Measurements from ENCODE around the gene CCDC3.

Gene CCDC3

GRCh38 chr10:12960941-12961340 is 40.6 kb downstream of the CCDC3 start:
- DNase-seq = no peak

DNA sequence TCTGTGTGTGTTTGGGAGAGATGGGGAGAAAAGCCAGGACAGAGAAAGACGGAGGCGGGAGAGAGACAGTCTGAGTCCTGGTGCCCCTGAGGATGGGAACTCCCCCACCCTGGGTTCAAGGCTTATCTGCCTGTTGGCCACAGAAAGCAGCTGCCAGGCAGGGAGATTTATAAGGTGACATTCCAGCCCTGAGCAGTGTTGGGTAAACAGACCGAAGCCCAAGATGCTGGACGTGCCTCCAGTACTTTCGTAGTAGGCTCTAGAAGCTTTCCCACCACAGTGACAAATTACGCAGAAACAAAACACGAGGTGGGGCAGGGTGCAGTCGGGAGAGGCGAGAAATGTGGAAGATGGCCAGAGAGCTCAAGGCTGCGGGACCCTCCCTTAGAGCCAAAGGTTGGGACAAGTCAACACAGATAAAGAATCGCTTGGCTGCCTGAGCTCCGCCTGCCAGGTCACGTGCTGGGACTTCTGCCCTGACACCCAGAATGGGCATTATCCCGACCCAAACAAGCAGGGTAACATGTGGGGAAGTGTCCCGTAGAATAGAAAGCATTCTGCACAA is 41.1 kb downstream of the CCDC3 start:
- no peak for DNase-seq

DNA sequence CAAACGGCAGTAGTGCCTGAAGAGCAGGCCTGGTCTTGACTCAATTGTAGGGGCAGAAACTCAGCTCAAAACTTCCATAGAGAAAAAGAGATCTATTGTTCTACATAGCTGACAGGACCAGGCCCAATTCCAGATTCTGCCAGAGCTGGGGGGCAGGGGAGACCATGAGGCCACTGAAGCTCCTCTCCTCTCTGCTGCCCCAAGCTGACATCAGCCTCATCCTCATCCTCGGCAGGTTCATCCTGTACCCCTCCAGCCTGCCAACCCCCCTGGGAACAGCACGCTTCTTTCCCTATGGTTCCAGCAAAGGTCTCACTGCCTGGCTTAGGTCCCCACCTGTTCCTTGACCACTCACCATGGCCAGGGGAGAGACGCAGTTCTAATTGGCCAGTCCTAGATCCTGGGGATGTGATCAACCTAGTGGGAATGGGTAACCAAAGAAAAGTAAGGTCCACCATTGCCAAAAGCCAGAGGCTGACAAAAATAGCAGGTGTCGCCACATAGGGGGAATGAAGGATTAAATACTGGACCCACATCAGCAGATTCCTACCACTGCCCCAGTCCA is 42.9 kb downstream of the CCDC3 start:
- DNase-seq = no peak

- DNase-seq = no peak
Measured at GRCh38 chr10:12957081-12957480, 44.4 kb downstream of the CCDC3 start.

- no peak for DNase-seq
Measured at GRCh38 chr10:12954866-12955265, 46.6 kb downstream of the CCDC3 start.

GRCh38 chr10:12950583-12951128 is 50.9 kb downstream of the CCDC3 start:
- no peak for DNase-seq

- DNase-seq = no peak
Measured at GRCh38 chr10:12949248-12949647, 52.3 kb downstream of the CCDC3 start.

GRCh38 chr10:12947741-12948140 is 53.8 kb downstream of the CCDC3 start:
- DNase-seq = no peak

DNA sequence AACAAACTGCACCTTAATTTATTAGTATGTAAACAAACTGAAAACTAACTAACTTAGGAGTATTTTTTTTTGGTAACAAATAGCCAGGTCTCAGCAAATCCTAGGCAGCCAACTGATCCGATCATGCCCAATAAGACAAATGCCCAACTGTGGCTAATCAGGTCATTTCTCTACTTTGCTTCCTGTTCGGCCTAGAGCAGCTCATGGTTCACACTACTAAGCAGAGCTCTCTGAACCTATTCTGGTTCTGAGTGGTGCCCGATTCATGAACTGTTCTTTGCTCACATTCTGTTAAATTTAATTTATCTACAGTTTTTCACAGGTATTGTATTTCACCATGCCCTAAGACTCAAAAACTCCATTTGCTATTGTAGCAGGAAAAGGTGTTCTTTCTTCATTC is 55.1 kb downstream of the CCDC3 start:
- no peak for DNase-seq

GRCh38 chr10:12945690-12946359 is 55.7 kb downstream of the CCDC3 start:
- no peak for DNase-seq

DNA sequence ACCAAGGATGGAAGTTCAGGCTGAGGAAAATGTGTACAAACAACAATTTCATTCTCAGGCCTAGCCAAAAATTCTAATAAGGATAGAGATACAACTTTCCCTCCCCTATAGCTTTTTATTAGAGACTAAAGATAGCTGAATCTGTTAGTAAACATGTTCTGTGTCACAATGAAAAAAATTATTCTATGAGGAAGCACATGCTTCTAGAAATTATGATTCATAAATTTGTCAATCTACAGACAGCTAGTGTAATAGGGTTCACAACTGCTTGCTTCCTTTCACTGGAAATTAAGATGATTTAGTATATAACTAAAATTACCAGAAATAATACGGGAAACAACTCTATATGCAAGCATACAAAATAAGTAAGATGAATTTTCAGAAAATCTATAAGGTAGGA is 56.6 kb downstream of the CCDC3 start:
- no peak for DNase-seq

DNA sequence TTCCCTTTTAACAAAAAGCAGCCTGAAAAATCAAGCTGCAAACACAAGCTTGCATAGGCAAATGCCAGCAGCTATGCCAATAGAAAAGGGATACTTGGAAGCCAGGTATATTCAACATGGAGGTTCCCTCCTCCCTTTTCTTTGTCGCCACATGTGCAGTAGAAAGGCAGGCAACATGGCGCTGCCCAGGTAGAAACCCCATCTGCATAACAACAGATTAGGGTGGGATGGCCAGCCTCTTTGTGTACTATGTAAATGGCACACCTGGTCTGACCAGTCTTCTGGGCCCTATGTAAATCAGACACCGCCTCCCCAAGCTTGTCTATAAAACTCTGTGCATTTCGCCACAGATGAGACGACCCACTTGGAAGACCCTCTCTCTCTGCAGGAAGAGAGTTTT is 58.1 kb downstream of the CCDC3 start:
- DNase-seq = no peak

DNA sequence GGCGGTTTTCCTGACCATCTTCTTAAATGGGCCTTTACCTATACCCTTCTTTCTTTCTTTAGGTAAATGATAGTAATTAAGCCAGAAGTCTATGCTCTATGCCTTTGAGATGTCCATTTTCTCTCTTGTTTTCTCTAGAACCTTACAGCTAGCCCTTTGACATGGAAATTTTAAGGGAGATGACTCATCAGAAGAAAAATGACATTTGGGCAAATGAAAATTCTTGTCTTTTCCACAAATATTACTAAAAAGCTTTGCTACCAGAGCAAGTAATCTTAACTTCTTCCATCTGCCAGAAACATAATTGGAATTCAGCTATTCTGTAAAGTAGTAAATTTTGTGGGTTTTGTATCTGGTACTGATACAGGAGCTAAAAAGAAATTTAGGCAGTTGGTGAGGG is 59.5 kb downstream of the CCDC3 start:
- DNase-seq = no peak

DNA sequence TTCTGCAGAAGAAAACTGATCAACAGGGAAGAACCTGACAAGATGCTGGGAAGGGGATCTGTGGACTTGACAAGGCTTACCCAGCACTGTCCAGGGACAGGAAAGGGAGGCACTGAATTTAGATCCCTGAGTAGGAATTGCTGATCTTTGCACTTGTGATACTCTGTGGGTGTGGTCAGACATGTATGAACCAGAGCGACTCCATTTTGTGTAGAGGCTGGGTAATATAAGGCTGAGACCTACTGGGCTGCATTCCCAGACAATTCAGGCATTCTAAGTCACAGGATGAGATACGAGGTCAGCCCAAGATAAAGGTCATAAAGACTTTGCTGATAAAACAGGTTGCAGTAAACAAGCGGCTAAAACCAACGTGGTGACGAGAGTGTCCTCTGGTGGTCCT is 60.7 kb downstream of the CCDC3 start:
- no peak for DNase-seq

DNA sequence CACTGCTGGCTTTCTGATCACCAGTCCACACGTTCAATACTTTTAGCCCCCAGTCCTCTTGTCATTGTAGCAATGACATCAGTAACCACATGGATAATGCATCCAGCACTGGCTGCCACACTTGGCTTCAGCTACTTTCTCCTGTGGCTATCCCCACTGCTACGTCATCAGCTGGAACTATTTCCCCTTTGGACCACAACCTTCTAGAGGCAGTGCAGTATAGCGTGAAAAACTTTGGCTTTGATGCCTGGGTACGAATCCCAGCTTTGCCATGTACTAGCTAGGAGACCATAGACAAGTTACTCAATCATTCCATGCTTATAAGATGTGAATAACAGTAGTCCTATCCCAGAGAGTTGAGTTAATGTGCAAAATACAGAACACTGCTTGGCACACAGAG is 63.2 kb downstream of the CCDC3 start:
- DNase-seq = no peak

- DNase-seq = no peak
Measured at GRCh38 chr10:12937527-12937926, 64.0 kb downstream of the CCDC3 start.

GRCh38 chr10:12934777-12935176 is 66.7 kb downstream of the CCDC3 start:
- DNase-seq = no peak

DNA sequence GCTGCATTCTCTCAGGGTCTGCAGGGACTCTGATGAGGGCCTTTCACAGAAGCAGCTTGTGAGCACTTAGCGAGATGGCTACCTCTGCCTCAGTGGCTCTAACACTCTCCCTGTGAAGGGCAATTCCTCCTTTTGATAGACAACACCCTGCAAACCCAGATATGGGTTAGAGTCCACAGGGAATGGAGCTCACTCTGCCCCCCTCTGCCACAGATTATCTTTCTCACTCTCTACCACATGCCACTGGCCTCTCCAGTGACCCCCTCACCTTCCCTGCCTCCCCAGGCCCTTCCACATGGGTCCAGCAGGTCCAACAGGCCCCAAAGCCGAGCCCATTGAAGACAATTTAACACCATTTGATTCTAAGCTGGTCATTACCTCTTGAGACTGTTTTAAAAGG is 72.1 kb downstream of the CCDC3 start:
- no peak for DNase-seq

- no peak for DNase-seq
Measured at GRCh38 chr10:12928571-12928970, 72.9 kb downstream of the CCDC3 start.

DNA sequence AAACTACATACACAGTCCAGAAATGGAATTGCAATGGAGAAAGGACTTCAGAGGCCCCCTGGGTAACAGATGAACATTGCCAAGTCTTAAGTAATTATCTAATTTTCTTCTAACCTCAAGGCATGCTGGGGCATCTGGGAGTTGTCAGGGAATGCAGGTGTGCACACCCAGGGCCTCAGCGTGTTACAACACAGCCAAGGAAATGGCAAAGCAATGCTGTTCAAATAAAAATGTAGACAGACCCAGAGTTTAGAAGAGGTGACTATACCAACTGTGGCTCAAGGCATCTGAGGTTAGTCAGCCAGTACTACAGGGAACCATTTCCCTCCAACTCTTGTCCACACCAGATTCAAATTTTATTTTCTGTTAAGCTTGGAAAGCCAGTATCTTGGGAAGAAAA is 73.6 kb downstream of the CCDC3 start:
- DNase-seq = no peak

GRCh38 chr10:12925845-12926244 is 75.7 kb downstream of the CCDC3 start:
- no peak for DNase-seq

DNA sequence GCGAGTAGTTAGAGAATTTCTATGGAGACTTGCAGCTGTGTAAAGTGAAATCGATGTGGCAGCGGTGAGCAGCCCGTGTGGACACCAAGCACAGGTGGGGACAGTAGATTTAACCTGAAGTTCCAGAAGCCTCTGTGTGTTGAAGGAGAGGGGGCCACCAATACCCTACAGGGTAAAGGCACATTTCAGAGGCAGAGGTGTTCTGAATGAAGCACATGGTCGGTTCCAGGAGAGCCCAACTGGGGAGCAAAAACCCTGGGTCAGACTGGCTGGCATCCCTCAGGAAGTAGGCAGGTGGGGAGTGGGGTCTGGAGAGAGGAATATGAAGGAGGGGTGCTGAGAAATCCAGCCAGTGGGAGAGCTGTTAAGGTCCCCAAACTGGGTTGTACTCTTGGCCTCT is 76.6 kb downstream of the CCDC3 start:
- no peak for DNase-seq

DNA sequence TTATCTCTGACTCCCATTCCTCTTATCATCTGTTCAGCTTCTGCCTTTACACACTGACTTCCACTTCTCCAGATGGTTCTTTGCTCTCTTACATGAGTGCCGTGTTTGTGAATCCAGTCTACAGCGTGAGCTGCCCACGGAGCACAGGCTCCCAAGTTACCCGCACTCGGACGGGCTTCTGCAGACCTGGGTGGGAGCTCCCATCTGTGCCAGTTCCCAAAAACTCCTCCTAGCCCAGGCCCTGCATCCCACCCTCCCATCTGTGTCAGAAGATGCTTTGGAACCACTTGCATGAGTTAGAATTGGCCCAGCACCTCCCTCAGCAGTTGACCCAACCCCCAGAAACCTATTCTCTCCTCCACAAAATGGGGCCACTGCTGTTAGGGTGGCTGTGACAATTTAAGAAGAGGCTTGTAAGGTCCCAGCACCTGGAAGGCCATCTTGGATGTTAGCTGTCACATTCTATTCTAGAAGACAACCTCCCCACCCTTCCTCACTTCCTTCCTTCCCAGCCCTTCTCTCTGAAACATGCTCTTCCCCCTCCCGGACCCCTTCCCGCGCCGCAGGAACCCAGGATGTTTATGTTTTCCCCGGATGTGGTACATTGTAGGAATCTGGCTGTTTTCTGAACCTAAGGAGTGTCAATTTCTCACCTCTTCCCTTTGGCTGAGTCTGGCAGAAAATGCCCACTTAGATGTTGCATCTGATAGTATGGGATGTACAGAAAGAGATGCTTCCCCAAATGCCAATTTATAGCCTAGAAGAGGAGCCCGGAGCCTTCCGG is 79.2 kb downstream of the CCDC3 start:
- no peak for DNase-seq

GRCh38 chr10:12921163-12921562 is 80.3 kb downstream of the CCDC3 start:
- no peak for DNase-seq
